Fibroblast of peridontal ligament (primary cell): ENCODE results near the gene TNFSF13B.
"Not testable (repeated sequence)": the region's sequence is repeated elsewhere in the genome, so short reads cannot be mapped to it uniquely, and the experiment has no call there.

Experiments used
- DNase-seq: peaks from one replicate; pipeline ENCODE4 v3.0.0-alpha.2; 2010; ENCODE audit errors: extremely low read depth

The TNFSF13B gene

GRCh38 chr13:108281901-108282300, 12.4 kb downstream of the TNFSF13B start:
- DNase-seq, result no peak

- peak; percentile 52 for DNase-seq
Measured at GRCh38 chr13:108283110-108283509, 13.6 kb downstream of the TNFSF13B start.

GRCh38 chr13:108288741-108289140, 19.2 kb downstream of the TNFSF13B start:
- DNase-seq, result no peak

DNA sequence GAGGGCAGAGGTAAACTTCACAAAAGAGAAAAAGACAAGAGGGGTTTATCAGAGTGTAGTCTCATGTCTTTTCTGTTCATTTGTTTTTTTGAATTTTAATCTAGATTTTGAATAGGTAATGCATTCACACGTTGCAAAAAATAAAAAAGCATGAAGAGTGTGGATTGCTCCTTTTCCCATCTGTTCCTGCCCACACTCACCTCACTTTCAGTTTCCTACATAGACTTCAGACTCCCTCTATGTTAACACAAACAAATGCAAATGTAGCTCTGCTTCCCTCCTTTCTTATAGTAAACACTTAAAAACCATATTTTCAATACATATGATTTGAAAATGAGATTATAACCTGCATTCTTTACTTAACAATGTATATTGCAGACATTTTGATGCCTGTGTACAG, 20.3 kb downstream of the TNFSF13B start:
- no peak for DNase-seq

DNA sequence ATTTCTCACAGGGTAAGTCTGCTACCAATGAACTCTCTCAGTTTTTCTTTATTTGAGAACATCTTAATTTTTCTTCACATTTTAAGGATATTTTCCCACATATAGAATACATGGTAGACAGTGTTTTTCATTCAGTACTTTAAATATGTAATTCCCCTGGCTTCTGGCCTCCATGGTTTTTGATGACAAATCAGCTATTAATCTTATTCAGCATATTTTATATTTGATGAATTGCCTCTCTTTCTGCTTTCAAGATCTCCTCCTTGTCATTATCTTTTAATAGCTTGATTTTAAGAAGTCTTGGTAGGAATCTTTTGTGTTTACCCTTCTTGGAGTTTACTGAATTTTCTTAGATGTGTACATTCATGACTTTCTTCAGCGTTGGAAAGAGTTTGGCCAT, 27.6 kb downstream of the TNFSF13B start:
- no peak for DNase-seq

- DNase-seq, result no peak
Measured at GRCh38 chr13:108302279-108302678, 32.8 kb downstream of the TNFSF13B start.

DNA sequence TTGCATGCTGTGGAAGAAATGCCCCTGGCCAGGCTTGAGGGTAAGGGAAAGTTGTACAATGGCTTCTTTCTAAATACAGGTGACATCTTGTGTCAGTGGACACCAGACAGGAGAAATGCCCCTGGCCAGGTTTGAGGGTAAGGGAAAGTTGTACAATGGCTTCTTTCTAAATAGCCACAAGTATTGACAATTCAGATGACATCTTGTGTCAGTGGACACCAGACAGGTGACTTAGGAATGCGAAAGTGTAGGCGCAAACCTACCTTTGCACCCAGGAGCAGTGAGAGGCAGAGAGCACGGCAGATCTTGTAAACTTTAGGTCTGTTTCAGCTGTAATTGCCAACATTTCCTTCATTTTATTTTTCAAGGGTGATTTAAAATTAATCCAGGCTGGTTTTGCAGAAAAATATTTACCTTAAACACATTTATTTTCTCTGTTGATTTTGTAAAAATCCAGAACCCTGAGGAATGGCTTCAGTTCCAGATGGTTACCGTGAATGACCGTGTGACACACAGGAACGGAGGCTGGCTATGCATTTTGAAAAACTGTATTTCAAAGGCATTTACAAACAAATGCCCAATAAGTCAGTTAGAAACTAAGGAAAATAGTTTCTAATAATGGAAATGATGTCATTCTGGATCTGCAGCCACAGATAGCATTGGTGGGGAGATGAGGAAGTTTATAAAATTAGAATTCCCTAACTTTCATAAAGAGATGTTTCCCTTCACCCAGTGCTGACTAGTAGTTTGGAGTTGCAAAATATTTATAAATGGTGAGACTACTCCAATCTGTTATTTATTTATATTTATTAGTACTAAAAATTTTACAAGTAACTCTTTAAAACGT, 34.9 kb downstream of the TNFSF13B start:
- no peak for DNase-seq

DNA sequence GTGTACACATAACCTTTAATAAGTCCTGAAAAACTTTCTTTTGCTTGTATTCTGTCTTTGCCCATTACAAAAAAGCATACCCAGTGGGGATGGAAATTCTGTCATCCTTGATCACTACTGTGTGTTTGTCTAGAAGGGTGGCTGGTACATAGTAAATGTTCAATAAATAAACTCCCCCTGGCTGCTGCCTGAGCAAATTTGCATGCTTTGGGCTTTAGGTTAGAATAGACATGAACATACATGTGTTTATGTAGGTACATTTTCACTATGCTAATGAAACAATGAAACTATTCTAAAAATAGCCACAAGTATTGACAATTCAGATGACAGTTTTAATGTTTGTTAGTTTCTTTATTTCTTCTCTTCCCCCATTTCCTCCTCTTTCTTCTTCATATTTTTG, 36.1 kb downstream of the TNFSF13B start:
- no peak for DNase-seq

GRCh38 chr13:108306860-108307259, 37.3 kb downstream of the TNFSF13B start:
- no peak for DNase-seq

GRCh38 chr13:108311596-108311995, 42.1 kb downstream of the TNFSF13B start:
- DNase-seq, result not testable (repeated sequence)

DNA sequence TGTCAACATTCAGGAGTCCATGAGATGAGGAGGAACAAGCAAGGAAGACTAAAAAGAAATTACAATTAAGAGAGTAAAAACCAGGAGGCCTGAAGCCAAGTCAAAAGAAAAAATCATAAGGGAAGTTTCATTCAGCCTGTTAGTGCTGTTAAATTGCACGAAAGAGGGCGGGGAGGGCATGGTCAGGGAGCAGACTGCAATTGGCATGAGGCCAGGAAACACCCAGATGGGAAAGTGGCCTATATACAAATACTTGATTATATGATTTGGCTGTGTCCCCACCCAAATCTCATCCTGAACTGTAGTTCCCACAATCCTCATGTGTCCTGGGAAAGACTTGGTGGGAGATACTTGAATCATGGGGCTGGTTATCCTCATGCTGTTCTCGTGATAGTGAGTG, 43.9 kb downstream of the TNFSF13B start:
- DNase-seq, result peak; percentile 1

DNA sequence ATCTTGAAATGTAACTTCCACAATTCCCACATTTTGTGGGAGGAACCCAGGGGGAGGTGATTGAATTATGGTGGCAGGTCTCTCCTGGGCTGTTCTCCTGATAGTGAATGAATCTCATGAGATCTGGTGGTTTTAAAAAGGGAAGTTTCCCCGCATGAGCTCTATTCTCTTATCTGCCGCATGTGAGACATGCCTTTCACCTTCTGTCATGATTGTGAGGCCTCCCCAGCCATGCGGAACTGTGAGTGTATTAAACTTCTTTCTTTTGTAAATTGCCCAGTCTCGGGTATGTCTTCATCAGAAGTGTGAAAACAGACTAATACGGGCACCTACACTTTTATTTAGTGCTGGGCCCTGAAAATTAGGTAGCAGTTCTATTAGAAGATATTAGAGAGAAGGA, 45.8 kb downstream of the TNFSF13B start:
- DNase-seq, result no peak

GRCh38 chr13:108315991-108316390, 46.5 kb downstream of the TNFSF13B start:
- DNase-seq, result no peak

- DNase-seq, result no peak
Measured at GRCh38 chr13:108316413-108316812, 46.9 kb downstream of the TNFSF13B start.

GRCh38 chr13:108322206-108322824, 52.8 kb downstream of the TNFSF13B start:
- DNase-seq, result peak; percentile 67

- no peak for DNase-seq
Measured at GRCh38 chr13:108323031-108323430, 53.5 kb downstream of the TNFSF13B start.

GRCh38 chr13:108325863-108326262, 56.3 kb downstream of the TNFSF13B start:
- DNase-seq, result no peak

- no peak for DNase-seq
Measured at GRCh38 chr13:108326309-108326708, 56.8 kb downstream of the TNFSF13B start.

DNA sequence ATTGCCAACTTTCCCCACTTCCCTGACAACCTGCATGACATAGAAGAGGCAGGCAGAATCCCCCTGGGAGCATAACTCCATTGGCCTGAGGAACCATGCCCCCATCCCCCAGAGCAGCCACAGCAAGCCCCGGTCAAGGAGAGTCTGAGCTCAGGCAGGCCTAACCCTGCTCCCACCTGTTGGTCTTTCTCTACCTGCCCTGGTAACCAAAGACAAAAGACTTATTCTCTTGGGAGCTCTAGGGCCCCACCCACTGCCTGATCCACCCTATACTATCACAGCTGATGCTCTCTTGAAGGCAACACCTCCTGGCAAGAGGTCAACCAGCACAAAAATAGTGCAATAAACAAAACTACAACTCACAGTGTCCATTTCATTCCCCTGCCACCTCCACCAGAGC, 59.3 kb downstream of the TNFSF13B start:
- no peak for DNase-seq

GRCh38 chr13:108332791-108333190, 63.3 kb downstream of the TNFSF13B start:
- DNase-seq, result no peak

DNA sequence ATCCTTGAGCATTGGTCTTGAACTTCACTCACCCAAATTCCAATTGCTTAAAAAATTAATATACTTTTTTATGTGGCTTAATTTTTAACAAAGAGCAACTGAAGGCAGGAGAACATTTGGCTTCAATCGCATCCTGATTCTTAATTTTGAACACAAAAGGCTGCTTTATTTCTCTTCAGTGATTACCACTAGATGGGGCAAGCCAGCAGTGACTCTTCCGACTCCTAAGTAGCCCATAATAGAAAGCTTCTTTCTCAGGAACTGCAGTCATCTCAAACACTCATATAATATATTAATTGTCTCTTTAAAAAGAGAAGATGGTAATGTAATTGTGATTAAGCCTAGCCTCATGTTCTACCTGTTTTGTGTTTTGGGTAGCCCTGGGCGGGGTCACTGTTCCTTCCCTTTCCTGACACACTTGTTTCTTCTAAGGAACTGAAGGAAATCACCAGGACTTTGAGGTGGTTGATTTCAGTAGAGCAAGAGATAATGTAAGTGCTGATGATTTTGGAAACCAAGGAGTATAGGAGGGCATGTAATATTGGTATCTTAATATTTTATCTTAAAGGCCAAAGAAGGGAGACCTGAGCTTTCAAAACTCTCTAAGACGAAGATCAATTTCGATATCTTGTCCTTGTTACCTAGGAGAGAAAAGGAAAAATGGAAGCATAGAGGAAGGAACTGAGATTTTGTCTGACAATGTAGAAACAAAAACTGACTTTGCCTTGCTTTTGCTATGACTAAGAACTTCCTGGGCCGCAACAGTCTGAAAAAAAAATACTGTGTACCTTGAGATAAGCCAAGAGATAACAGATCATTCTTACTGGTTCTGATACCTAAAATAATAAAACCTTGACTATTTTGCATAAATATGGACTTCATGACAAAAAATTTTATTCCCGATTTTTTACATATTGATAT, 73.1 kb downstream of the TNFSF13B start:
- peak; percentile 50 for DNase-seq

GRCh38 chr13:108345016-108345415, 75.5 kb downstream of the TNFSF13B start:
- DNase-seq, result no peak
